ENCODE results near the gene CSNK1G3. TPM values are rescaled to one million over a fixed set of nuclear protein-coding genes. Genes with fewer than 3 reads are reported as not detected.

The CSNK1G3 gene
- total RNA-seq, 1 experiment from 2014 or later = 110 TPM

DNA sequence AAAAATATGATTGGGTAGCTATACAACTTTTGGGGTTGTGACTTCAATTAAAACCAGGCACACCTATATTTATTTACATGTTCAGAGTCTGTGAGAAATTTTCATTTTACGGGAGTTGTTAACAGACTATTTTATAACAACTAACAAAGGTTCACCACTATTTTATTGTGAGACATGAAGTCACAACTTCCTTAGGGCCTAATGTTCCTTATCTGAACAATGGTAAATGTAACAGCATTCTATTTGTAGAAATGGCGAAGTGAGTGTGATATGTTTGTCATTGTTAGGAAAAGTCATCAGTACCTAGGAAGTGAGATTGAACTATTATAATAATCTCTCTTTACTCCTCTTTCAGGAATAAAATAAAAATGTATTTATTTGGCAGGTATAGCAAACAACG, 67.4 kb downstream of the CSNK1G3 start:
- Mint-ChIP-seq H3K4me3 (ENCODE audit: unreplicated experiment) (no peak overlapping the region), H3K36me3 (ENCODE audit: insufficient read depth, unreplicated experiment) (peaks cover 6% of the 10 kb centered on the region), H3K27ac (ENCODE audit: low read depth, unreplicated experiment) (no peak overlapping the region), H3K9me3 (ENCODE audit: unreplicated experiment) (no peaks in the 10 kb centered on the region), H3K4me1 (ENCODE audit: insufficient read depth, unreplicated experiment) (no peaks in the 10 kb centered on the region), H3K27me3 (ENCODE audit: insufficient read depth, unreplicated experiment) (no peaks in the 10 kb centered on the region)
- ChIA-PET CTCF (interaction anchor here (0.6 kb wide), 1 partner anchor 40 kb away, joined by 4 read pairs; no protein-coding TSS in a partner anchor), POLR2A (interaction anchor here (1.2 to 1.7 kb wide), 2 partner anchors 12 to 13 kb away, joined by 3 read pairs; no protein-coding TSS in a partner anchor)
- no peak for TF ChIP-seq CTCF (IDR thresholded peaks at IDR 0.05; ENCODE audit: unreplicated experiment)
- intact Hi-C loops (cut with micrococcal nuclease) = no loop called here
- DNase-seq (ENCODE audit: unreplicated experiment) = no peak
- BruUV-seq (replicated peaks) = no TSS peak

DNA sequence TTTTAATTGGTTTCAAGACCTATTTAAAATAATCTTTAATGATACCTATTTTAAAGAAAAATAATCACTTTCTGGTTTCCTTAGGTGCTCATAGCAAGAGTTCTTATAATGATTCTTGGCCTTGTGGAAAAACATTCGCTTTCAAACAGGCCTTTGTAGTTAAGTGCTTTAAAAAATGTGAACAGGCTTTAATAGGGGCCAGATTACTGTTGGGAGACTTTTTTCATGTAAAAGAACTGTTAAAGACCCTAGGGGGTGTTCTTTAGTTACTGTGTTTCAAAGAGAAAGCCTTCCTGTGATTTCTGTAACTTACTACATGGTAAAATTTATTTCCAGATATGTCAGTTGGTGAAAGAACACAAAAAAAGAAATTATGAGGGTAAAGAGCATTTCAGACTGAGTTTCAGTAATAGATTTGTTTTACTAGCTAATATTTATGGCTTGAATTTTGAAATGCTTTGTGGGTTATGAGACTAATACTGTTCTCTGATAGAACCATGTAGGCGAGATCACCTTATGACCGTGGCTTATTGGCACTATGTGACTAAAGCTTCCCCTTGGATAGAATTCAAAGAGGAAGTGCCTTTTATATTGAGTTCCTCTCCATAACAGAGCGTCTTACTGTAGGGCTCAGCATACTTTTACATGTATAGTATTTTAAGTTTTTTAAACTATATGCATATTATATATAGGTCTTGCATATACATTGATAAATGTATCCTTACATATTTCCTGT, 70.7 kb downstream of the CSNK1G3 start:
- peaks cover 6% of the 10 kb centered on the region for H3K4me1 Mint-ChIP-seq (ENCODE audit: insufficient read depth, unreplicated experiment)
- peaks cover 7% of the 10 kb centered on the region for H3K36me3 Mint-ChIP-seq (ENCODE audit: insufficient read depth, unreplicated experiment)
- no peak overlapping the region for H3K4me3 Mint-ChIP-seq (ENCODE audit: unreplicated experiment)
- no peaks in the 10 kb centered on the region for H3K27me3 Mint-ChIP-seq (ENCODE audit: insufficient read depth, unreplicated experiment)
- H3K9me3 Mint-ChIP-seq (ENCODE audit: unreplicated experiment) = no peaks in the 10 kb centered on the region
- ChIA-PET CTCF (interaction anchor here (0.9 kb wide), 2 partner anchors 28 to 41 kb away, joined by 3 read pairs; no protein-coding TSS in a partner anchor), POLR2A (interaction anchor here (0.6 to 1.4 kb wide), 7 partner anchors 8 to 144 kb away, joined by 3 to 5 read pairs (median 3); no protein-coding TSS in a partner anchor)
- BruUV-seq (replicated peaks) = no TSS peak
- TF ChIP-seq CTCF (IDR thresholded peaks at IDR 0.05; ENCODE audit: unreplicated experiment) = no peak
- no peak for DNase-seq (ENCODE audit: unreplicated experiment)
- peak overlapping the region; percentile 19 for H3K27ac Mint-ChIP-seq (ENCODE audit: low read depth, unreplicated experiment)
- intact Hi-C loops (cut with micrococcal nuclease) = no loop called here

GRCh38 chr5:123585871-123586270, 73.9 kb downstream of the CSNK1G3 start:
- BruUV-seq (replicated peaks) = no TSS peak
- Mint-ChIP-seq H3K27ac (ENCODE audit: low read depth, unreplicated experiment) (no peak overlapping the region), H3K27me3 (ENCODE audit: insufficient read depth, unreplicated experiment) (no peaks in the 10 kb centered on the region), H3K9me3 (ENCODE audit: unreplicated experiment) (no peaks in the 10 kb centered on the region), H3K36me3 (ENCODE audit: insufficient read depth, unreplicated experiment) (peaks cover 19% of the 10 kb centered on the region), H3K4me3 (ENCODE audit: unreplicated experiment) (no peak overlapping the region), H3K4me1 (ENCODE audit: insufficient read depth, unreplicated experiment) (peaks cover 6% of the 10 kb centered on the region)
- no peak for DNase-seq (ENCODE audit: unreplicated experiment)
- POLR2A ChIA-PET = no interaction called here
- intact Hi-C loops (cut with micrococcal nuclease) = no loop called here
- TF ChIP-seq CTCF (IDR thresholded peaks at IDR 0.05; ENCODE audit: unreplicated experiment) = no peak
- CTCF ChIA-PET = interaction anchor here (0.6 kb wide), 2 partner anchors 11 to 1097 kb away, joined by 3 read pairs; no protein-coding TSS in a partner anchor

- Mint-ChIP-seq H3K27ac (ENCODE audit: low read depth, unreplicated experiment) (no peak overlapping the region), H3K9me3 (ENCODE audit: unreplicated experiment) (no peaks in the 10 kb centered on the region), H3K4me1 (ENCODE audit: insufficient read depth, unreplicated experiment) (peaks cover 12% of the 10 kb centered on the region), H3K36me3 (ENCODE audit: insufficient read depth, unreplicated experiment) (peaks cover 54% of the 10 kb centered on the region), H3K27me3 (ENCODE audit: insufficient read depth, unreplicated experiment) (no peaks in the 10 kb centered on the region), H3K4me3 (ENCODE audit: unreplicated experiment) (no peak overlapping the region)
- TF ChIP-seq CTCF (IDR thresholded peaks at IDR 0.05; ENCODE audit: unreplicated experiment) = no peak
- no TSS peak for BruUV-seq (replicated peaks)
- POLR2A ChIA-PET = interaction anchor here (1.0 to 1.2 kb wide), 3 partner anchors 11 to 172 kb away, joined by 3 to 4 read pairs (median 3); partner anchors contain the start of gene CEP120
- intact Hi-C loops (cut with micrococcal nuclease) = no loop called here
- DNase-seq (ENCODE audit: unreplicated experiment) = no peak
- CTCF ChIA-PET = interaction anchor here (1.0 to 2.3 kb wide), 2 partner anchors 12 to 16 kb away, joined by 3 to 11 read pairs; no protein-coding TSS in a partner anchor
Measured at GRCh38 chr5:123594434-123594833, 82.5 kb downstream of the CSNK1G3 start.

Measured in MCF 10A (cell line).